ENCODE data around the gene DNM2. TPM values are rescaled to one million over a fixed set of nuclear protein-coding genes. Genes with fewer than 3 reads are reported as not detected.
A peak's percentile ranks its signal among the peaks of the same experiment; 100 is the strongest.

The DNM2 gene
- total and polyA plus RNA-seq, 3 donors from 2014 or later: 166 to 274 (median 226) TPM

- TF ChIP-seq POLR2A (IDR thresholded peaks at IDR 0.05): no peak
- TF ChIP-seq CTCF (IDR thresholded peaks at IDR 0.05): no peak
- H3K4me1 ChIP-seq: peaks cover 3% of the 10 kb centered on the region
- 47 to 70% methylated on average over 21 to 42 of the region's 42 CpGs for WGBS, 2 donors
- peak; percentile 61 for DNase-seq
- no peaks in the 10 kb centered on the region for H3K27me3 ChIP-seq
- no peaks in the 10 kb centered on the region for H3K36me3 ChIP-seq (ENCODE audit: low read depth, missing control alignments)
- no peaks in the 10 kb centered on the region for H3K9me3 ChIP-seq
- peak overlapping the region in 1 of 2 donors; percentile 27 for H3K4me3 ChIP-seq
- peak overlapping the region; percentile 81 to 86 for H3K27ac ChIP-seq
- intact Hi-C loops (cut with DNase I; ENCODE audit: low total_unique reads): no loop called here
These were observed 99.6 kb downstream of the DNM2 start for GRCh38 chr19:10817291-10818038.

GRCh38 chr19:10818301-10819123 is 100.6 kb downstream of the DNM2 start:
- no peak overlapping the region for H3K4me3 ChIP-seq
- peaks cover 3% of the 10 kb centered on the region for H3K4me1 ChIP-seq
- peak overlapping the region; percentile 43 to 86 for H3K27ac ChIP-seq
- DNase-seq: no peak
- WGBS, 2 donors: 85 to 90% methylated on average over 9 to 19 of the region's 19 CpGs
- no peaks in the 10 kb centered on the region for H3K9me3 ChIP-seq
- H3K27me3 ChIP-seq: no peaks in the 10 kb centered on the region
- intact Hi-C loops (cut with DNase I; ENCODE audit: low total_unique reads): no loop called here
- no peaks in the 10 kb centered on the region for H3K36me3 ChIP-seq (ENCODE audit: low read depth, missing control alignments)
- TF ChIP-seq POLR2A (IDR thresholded peaks at IDR 0.05) (no peak), CTCF (IDR thresholded peaks at IDR 0.05) (no peak)

GRCh38 chr19:10819124-10820060 is 101.5 kb downstream of the DNM2 start:
- intact Hi-C loops (cut with DNase I; ENCODE audit: low total_unique reads): no loop called here

More at GRCh38 chr19:10819124-10820060, 101.5 kb downstream of the DNM2 start:
- Histone ChIP-seq H3K27ac (no peak overlapping the region), H3K4me1 (peaks cover 3% of the 10 kb centered on the region), H3K27me3 (no peaks in the 10 kb centered on the region), H3K9me3 (no peaks in the 10 kb centered on the region), H3K36me3 (ENCODE audit: low read depth, missing control alignments) (no peaks in the 10 kb centered on the region), H3K4me3 (no peak overlapping the region)
- DNase-seq: no peak
- whole genome bisulfite sequencing, 2 donors: 95% methylated on average over 19 to 27 of the region's 27 CpGs
- TF ChIP-seq CTCF (IDR thresholded peaks at IDR 0.05) (no peak), POLR2A (IDR thresholded peaks at IDR 0.05) (no peak)

Measured in testis (tissue), 3 donors.